Measurements from ENCODE around the gene RPS6KB2.
"Not testable (repeated sequence)": the region's sequence is repeated elsewhere in the genome, so short reads cannot be mapped to it uniquely, and the experiment has no call there.

Gene RPS6KB2

GRCh38 chr11:67442504-67443404 lies 14.5 kb downstream of the RPS6KB2 start:
- no peak for DNase-seq

DNA sequence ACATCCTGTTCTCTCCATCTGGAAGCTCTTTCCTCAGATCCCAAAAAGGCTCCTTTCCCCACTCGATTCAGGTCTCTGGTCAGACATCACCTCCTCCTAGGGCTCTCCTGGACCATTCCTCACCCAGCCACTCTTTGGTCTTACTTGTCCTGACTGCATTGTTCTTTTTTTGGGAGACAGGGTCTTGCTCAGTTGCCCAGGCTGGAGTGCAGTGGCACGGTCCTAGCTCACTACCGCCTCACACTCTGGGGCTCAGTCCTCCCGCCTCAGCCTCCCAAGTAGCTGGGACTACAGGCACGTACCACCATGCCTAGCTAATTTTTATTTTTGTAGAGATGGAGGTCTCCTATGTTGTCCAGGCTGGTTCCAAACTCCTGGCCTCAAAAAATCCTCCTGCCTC lies 17.2 kb downstream of the RPS6KB2 start:
- no peak for DNase-seq

- DNase-seq: no peak
Observed at GRCh38 chr11:67448220-67448609, 19.9 kb downstream of the RPS6KB2 start.

GRCh38 chr11:67449116-67449844 lies 21.0 kb downstream of the RPS6KB2 start:
- DNase-seq: no peak

- no peak for DNase-seq
Observed at GRCh38 chr11:67450796-67451657, 22.7 kb downstream of the RPS6KB2 start.

DNA sequence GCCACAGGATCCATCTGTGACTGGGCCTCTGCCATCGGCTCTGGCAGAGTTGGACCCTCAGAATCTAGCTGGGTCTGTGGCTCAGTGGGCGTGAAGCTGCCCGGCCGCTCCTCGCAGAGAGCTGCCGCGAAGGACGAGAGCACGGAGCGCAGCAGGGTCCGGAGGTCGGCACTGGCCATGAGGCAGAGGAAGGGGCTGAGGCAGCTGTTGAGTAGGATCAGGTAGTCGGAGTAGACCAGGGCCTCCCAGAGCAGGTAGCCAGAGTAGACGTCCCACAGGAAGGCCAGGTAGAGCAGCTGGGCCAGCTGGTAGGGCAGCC lies 23.3 kb downstream of the RPS6KB2 start:
- DNase-seq: no peak

DNA sequence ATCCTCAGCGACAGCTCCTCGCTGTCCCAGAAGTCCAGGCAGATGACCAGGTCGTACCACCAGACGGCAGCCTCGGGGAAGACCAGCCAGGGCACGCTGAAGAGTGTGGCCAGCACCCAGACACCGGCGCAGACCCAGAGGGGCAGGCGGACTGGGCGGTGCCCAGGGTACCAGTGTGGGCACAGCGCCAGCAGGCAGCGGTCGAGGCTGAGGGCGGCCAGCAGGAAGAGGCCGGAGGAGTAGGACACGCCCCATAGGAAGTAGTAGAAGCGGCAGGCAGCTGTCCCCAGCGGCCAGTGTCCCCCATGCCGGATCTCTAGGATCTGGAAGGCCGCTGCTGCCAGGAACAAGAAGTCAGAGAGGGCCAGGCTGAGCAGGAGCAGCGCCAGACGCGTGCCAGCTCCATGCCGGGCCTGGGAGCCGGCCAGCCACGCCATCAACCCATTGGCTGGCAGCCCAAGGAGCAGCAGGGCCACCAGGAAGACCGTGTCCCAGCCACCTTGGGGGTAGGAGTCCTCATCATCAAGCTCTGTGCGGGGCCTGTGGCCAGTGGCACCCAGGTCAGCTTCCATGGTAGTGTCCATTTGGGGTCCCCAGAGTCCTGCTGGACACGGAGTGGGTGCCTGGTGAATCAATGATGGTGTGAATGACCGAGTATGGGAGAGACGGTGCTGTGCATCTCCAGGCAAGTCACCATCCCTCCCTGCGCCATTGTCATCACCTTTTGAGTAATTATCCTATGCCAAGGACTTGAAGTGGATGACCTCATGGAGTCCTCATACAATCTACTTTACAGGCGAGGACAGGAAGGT lies 24.1 kb downstream of the RPS6KB2 start, which contains the start of gene GPR152:
Gene GPR152 (minus strand): TSS at position 589 of the 812 bp plus-strand sequence. CDS start 5 bp downstream, at position 584.
- no peak for DNase-seq

DNA sequence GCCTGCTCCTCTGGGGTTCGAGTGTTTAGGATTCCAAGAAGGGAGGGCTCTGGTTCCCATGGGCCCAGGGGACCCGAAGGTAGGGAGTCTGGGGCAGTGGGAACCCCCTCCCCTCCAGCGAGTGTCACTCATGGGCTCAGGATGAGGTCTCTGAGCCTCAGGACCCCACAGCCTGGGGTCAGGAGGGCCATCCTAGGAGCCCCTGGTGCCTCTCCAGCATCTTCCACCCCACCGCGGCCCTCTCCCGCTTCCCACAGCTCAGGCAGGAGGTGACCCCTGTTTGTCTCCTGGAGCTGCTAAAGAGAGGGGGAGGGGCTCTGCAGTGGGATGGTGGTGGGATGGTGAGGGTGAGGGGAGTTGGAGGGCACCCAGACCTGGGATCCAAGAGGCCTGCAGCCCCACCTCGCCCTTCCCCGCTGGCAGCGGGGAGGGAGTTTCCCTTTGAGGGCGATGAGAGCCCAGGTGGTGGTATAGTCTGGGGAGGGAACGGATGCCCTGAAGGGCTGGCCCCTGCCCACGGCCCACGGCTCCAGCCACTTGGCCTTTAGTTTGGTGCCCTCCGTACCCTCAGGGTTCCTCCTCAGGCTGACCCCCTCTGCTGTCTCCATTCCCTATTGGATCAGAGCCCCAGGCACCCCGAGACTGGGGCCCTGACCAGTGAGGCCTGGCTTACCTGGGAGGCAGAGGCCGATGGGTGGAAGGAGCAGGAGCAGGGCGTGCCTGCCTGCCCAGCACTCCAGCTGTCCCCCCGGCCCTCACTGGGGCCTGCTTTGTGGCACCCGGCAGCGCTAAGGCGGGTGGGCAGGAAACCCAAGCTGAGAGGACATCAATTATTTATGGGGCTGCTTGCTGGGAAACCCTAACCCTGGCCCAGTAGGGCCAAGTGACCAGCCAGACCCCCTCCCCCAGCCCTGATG lies 25.8 kb downstream of the RPS6KB2 start:
- no peak for DNase-seq

GRCh38 chr11:67455054-67455453 lies 26.8 kb downstream of the RPS6KB2 start, which contains the start of gene CABP4:
CABP4 (plus strand) TSS chr11:67455354; CDS start chr11:67455424, 70 bp downstream.
- no peak for DNase-seq

GRCh38 chr11:67456068-67456705 lies 27.9 kb downstream of the RPS6KB2 start:
- DNase-seq: no peak

DNA sequence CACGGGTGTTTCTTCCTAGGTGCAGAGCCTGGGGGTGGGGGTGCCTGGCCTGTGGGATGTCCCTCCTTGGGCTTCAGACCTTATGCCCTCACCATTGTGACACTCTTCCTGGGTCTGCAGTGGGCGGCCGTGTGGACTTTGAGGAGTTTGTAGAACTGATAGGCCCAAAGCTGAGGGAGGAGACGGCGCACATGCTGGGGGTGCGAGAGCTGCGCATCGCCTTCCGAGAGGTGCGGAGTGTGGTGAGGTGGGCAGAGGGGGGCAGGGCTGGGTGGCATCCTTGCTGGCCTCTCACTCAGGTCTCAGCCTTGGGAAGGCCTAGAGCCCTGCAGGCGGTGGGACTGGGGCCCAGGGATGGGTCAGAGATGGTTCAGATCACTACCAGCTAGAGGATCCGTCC lies 29.2 kb downstream of the RPS6KB2 start:
- DNase-seq: no peak

DNA sequence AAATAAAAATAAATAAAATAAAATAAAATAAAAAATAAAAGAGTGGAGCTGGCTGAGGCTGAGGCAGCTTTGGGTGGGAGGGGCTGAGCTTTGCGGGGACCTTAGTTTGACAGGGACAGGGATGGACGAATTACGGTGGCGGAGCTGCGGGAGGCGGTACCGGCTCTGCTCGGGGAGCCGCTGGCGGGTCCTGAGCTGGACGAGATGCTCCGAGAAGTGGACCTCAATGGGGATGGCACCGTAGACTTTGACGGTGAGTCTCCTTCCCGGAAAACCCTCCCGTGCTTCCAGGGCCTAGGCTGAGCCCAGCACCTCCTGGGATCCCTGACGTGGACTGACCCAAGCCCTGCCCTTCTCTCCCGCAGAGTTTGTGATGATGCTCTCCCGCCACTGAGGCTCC lies 30.0 kb downstream of the RPS6KB2 start:
- DNase-seq: no peak

DNA sequence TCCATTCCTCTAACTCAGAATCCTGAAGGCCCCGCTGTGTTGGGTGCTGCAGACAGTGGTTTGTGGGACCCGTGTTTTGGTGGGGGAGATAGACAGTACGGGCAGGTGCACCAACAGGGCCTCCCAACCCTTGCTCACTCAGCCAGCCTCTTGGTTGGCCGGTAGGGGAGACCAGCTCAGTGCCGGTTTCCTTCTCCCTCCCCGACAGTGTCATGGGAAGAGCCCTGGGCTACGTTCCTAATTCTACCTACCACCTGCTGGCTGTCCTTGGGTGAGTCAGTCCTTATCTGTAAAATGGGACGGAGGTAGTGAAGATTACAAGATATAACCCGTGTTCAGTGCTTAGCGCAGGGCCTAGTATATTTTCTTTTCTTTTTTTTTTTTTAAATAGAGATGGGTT lies 34.9 kb downstream of the RPS6KB2 start:
- DNase-seq: no peak

DNA sequence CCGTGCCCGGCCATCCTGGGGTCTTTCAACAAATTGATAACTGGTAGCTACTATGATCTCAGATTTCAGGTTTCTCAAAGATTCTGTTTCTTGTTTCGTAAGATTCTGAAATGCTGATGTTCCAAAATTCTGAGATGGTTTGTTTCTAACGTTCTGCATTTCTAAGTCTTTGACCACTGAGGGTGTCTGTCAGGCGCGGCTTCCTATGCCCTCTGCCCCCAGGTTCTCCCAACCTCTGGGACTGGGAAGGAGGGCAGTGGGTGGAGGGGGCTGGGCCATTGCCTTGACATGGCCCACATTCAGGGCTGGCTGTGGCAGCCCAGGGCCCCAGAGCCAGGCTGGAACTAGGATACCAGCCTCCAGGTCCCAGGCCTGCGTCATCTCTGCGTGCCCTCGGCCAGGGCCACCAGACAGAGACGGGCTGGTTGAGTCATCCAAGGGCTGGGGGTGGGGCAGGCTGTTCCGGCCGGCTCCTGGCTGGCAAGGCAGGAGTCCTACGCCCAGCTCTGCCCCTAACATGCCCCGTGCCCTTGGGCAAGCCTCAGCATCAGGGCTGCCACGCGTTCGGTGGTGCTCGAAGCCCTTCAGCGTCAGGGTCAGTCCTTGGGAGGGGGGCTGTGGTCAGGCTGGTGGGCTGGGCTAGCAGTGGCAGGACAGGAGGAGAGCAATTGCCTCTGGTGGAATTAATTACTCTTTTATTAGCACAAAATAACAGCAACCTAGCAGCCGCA lies 35.6 kb downstream of the RPS6KB2 start:
- DNase-seq: no peak

GRCh38 chr11:67464411-67465188 lies 36.3 kb downstream of the RPS6KB2 start:
- DNase-seq: peak; percentile 84 to 96 (median 90)

- no peak for DNase-seq
Observed at GRCh38 chr11:67465189-67465510, 36.9 kb downstream of the RPS6KB2 start.

- DNase-seq: not testable (repeated sequence)
Observed at GRCh38 chr11:67465530-67465929, 37.2 kb downstream of the RPS6KB2 start.

DNA sequence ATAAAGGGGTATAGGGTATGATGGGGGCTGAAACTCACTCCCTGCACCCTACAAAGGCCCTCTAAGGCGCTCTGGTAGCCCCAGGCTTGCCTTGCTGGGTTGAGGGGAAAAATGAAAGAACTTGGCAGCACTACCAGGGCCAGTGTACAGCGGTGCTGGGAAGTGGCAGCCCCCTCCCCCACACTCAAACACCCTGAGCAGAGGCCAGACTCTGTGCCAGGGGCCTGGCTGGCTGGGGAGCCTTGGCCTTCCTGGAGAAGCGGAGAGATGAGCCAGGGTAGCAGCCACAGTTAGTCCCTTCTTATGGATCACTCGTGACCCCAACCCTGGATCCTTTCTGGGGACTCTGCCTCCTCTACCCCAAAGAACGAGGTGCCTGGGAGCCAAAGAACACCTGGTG lies 38.1 kb downstream of the RPS6KB2 start:
- DNase-seq: no peak
